SH-SY5Y (cell line): ENCODE results near the gene C19orf67.

Source experiments
- GATA2 ChIP-seq: IDR thresholded peaks from 2 replicates; pipeline ENCODE4 v1.6.1; 2011; ENCODE audit warnings: mild to moderate bottlenecking, low read depth, low read length
- GATA3 ChIP-seq: IDR thresholded peaks from 2 replicates; pipeline ENCODE4 v1.6.1; 2011; ENCODE audit warnings: low read depth, mild to moderate bottlenecking, low read length, moderate library complexity

GRCh38 chr19:14127929-14128509 is 42.4 kb upstream of the C19orf67 start:
- no peak for TF ChIP-seq GATA3
- no peak for TF ChIP-seq GATA2
